Stimulated activated CD4-positive, alpha-beta T cell treated with anti-CD3 and anti-CD28 coated beads, Interleukin-15, amount 100 ng/mL, for 48 hours (primary cell): Measurements from ENCODE around the gene VSIG10L2.

ENCODE experiments used
- DNase-seq, 2 donors: peaks; one replicate each; pipeline ENCODE4 v3.0.0-alpha.2; 2020; ENCODE audit warnings: low read depth in 2 of 2

Gene VSIG10L2

DNA sequence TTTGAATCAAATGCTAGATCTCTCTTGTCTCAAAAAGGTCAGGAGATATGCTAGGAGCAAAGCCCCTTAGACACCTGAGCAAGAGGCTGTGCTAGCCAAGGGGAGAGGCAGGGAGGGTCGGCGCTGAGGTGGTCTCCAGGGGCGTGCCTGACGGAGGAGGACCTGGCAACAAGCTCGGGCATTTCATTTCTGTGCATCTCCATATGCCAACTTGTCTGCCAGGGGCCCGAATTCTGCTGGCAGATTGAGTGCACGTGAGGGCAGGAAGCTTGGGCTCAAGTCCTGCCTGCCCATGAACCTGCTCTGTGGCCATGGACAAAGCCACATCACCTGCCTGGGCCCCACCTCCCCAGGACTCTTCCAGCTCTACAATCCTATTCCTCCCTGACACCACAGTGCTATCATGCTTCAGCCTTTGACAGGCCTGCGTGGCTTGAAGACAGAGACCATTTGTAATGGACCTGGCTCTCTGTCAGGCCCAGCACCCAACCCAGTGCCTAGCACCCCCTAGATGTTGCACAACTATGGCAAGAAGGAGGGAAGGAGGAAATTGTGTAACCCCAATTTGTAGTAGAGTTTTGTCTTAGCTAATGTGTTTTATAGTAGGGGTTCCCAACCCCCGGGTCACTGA is 16.3 kb upstream of the VSIG10L2 start:
- DNase-seq = no peak

DNA sequence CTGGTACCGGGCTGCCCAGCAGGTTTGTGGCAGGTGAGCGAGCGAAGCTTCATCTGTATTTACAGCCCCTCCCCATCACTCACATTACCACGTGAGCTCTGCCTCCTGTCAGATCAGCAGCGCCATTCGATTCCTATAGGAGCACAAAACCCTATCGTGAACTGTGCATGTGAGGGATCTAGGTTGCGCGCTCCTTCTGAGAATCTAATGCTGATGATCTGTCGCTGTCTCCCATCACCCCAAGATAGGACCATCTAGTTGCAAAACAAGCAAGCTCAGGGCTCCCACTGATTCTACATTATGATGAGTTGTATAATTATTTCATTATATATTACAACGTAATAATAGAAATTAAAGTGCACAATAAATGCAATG is 15.8 kb upstream of the VSIG10L2 start:
- no peak for DNase-seq

DNA sequence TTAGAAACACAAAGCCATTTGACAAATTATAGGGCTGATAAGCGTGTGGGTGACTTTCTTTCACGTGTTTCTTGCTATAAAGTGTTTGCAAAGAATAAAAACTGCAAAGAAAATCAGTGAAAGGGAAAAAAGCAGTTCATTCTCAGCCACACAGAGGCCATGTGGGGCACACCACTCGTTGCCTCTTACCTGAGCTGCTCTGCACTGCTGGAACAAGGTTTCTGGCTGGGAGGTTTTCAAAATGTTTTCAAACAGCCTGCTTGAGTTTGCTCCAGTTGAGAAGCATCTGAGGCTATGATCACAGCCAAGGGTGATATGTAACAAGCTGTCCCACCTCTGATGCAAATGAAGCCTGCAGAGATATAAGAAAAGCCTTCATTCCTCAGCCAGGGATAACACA is 14.7 kb upstream of the VSIG10L2 start:
- DNase-seq = no peak

DNA sequence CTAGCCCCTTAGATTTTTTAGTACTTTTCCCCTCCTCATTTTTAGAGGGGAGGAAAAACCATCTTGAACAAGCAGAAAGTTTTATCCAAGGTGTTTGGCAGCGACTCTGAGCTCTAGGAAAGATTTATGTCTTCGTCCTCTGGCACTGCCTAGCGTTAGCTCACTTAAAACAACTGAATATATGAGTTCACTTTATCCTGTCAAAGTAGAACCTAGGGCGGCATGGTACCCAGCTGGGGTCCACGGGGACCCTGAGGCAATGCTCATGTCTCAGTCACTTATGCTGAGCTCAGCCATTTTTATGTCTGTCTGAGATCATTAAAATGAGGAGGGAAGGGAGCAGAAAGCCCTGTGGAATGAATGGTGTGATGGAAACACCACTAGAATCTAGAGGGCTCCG is 14.2 kb upstream of the VSIG10L2 start:
- no peak for DNase-seq

DNA sequence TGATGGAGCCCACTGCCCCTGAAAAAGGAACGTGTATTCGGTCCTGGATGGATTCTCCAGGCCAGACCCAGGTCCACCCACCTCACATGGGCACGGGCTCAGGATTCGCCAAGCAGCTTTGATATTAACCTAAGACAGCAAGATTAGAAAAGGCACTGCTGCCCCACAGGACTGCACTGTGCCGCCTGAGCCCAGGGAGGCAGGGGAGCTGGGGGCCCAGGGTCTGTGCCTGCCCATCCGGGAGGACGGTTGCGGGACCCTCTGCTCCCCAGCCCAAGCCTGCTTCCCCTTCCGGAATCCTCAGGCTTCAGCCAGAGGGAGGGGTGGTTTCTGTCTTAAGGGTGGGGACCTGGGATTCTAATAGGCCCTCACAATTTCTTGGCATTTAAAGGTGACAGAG is 13.5 kb upstream of the VSIG10L2 start:
- DNase-seq = no peak

DNA sequence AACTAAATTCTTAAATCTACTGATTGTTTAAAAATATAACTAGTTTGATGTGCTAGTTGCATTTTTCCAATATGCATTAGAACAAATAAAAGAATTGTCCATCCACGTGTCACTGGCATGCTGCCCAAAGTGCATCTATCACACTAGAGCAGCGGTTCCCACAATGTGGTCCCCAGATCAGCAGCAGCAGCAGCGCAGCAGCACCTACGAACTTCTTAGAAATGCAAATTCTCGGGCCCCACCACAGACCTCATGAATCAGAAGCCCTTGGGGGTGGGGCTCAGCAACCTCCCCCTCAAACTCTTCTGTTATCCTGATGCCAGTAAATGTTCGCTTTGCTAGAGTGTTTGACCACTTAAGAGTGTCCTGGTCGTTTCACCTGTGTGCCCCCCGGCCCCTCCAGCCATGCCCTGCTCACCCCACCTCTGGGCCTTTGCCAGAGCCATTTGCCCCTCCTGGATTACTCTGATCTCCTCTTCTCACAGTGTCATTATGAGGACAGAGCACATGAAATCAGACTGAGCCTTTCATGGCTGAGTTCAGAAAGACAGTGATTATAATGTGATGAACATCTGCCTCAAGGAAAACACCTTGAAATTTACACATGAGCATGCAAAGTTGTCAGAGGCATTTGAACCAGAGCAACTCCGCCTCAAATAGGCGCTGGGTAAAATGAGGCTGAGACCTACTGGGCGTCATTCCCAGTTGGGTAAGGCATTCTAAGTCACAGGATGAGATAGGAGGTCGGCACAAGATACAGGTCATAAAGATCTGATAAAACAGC is 12.6 kb upstream of the VSIG10L2 start:
- DNase-seq = no peak

DNA sequence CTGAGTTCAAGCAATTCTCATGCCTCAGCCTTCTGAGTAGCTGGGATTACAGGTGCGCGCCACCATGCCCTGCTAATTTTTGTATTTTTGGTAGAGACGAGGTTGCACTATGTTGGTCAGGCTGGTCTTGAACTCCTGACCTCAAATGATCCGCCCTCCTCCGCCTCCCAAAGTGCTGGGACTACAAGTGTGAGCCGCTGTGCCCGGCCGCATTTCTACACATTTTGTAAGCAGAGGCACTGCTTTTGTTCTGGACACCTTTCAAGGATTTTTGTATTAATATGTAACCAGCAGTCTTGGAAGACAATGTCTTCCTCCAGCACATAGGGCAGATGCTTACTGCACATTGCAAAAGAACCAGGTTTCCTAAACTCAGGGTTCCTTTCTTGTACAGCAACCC is 11.4 kb upstream of the VSIG10L2 start:
- DNase-seq = no peak

DNA sequence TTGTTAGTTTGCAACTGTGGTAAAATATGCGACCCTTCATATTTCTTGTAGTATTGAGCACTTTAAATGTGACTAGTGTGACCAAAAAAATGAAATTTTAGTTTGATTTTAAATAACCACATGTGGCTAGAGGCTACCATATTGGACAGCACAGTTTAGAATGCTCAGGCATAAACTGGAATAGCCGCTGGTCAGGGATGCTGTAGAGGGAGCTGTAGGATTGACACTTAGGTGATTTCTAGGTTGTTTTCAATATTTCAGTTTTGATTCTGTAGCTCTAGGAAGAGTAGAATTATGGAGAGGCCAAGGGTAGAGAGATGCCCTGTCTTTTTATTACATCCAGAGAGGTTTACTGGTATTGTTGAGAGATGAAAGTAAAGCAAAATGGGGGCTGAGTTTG is 10.8 kb upstream of the VSIG10L2 start:
- no peak for DNase-seq

DNA sequence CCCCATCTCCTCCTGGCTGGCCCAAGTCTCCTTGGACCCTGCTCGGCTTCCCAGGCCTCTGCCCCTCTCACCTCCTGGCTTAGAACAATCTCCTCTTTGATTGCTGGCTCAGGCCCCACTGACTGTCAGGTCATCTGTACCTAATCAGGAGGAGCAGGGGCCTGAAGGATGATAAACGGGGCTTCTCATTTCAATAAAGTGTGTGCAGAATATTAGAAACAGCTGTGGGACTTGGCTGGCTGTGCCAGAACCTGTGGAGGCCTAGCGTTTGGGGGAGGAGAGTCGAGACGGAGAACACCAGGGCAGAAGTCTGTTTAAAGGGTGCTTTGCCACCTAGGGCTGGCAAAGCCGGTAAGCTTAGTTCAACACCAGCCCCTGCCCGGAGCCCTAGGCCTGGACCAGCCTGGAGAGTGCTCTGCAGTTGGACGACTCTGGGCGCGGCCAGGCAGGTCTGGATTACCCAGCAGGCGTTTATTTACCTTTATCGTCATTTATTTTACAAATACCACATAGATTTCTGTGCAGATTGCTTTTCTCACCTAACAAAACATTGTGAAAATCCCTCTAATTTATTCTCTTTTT is 10.1 kb upstream of the VSIG10L2 start:
- DNase-seq = no peak

DNA sequence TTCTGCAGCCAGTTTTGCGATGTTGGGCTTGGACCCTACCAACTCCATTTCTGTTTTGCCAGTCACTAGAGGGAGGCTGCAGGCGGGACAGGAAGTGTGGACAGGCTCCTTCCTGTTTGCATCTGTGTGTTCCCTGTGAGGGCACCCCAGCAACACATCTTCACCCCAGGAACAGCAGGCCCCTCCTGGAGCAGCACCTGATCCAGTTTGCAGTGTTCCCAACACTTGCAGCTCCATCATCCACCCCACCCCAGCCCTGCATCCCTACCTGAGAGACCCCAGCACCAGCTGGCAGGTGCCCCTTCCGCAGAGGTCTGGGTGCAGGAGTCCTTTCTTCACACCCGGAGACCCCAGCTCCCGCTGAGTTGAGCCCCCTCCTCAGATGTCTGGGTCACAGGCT is 7.4 kb upstream of the VSIG10L2 start:
- no peak for DNase-seq

DNA sequence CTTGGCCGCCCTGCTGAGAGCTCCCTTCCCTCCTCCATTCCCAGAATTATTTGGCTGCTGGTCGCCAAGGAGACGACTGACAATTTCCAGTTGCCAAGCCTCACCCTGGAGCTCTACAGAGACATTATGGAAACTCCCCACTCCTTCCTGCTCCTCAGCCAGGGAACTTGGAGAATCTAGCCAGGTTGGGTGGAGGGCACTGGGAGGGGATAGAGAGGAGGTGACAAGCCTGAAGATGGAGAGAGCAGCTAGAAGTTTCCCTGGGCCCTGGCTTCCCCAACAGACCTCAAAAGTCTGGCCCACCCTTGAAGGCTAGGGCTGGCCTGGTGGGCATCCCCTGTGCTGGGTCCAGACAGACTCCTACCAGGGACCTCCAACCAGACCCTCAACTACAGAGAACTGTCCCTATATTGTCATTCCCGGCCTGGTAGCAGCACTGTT is 6.7 kb upstream of the VSIG10L2 start:
- no peak for DNase-seq

DNA sequence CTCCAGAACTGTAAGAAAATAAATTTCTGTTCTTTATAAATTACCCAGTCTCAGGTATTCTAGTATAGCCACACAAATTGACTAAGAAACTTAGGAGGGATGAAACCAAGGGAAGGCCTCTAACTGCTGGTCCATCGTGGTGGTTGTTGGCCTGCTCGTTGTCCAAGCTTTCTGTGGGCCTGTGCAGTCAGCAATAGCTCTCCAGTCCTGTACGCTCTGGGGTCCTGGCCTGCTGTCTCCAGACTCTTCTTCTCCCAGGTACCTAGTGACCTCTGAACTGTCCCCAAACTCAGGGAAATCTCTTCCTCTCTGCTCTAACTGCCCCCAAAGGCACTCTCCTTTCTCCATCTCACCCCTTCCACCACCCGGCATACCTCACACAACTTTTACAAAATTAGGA is 5.7 kb upstream of the VSIG10L2 start:
- no peak for DNase-seq

DNA sequence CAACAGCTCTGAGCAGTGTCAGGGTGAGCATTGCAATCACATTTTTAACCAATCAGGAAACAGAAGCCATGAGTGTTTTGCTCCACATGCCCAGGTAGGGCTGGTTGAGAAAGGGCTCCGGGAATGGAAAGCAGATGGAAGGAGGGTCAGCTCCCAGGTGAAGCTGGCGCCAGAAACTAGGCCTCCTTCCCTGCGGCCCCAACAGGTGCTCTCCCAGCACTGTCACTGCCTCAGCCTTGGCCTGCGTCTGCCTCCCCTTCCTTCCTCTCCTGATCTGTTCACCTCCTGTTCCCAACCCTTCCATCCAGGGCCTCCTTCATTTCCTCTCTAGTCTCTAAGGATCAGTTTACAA is 4.6 kb upstream of the VSIG10L2 start:
- no peak for DNase-seq

DNA sequence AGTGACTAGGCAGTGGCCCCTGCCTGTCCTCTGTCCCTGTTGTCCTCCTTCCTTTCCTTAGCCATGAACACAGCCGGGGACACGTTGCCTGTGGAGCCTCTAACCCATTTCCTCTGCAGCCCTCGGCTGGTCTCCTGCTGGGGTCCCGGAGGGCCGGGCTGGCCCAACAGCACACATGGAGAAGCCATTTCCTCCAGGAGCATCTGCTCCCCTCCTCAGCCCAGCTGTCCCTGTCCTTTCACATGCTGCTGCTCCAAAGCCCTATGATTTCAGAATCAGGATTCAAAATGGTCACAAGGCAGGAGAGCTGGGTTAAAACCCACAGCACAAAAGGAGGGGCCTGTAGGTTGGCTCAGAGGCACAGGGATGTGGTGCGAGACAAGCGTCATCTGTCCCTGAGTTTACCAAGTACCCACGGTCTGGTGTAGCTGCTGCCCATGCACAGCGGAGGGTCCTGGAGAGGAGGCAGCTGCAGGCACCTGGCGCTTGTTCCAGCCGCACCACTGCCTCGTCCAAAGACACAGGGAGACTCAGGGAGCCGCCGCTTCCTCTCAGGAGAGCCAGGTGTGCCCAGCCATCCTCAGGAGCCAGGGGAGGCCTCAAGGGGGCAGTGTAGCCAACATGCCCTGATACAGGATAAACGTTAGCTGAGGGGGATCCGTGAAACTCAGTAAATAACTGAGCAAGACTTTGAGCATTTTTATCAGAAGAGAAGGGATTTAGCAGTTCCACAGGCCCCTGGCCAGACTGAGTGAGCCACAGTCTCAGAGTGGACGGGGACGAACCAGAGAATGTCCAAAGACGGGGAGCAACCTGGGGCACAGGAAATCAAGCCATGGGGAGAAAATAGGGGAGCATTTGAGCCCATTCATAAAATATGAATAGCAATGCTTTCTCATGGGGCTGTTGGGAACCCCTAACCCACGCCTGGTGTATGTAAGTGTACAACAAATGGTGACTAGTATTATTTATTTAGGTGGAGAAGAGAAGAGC is 3.9 kb upstream of the VSIG10L2 start:
- peak; percentile 19 to 47 for DNase-seq

DNA sequence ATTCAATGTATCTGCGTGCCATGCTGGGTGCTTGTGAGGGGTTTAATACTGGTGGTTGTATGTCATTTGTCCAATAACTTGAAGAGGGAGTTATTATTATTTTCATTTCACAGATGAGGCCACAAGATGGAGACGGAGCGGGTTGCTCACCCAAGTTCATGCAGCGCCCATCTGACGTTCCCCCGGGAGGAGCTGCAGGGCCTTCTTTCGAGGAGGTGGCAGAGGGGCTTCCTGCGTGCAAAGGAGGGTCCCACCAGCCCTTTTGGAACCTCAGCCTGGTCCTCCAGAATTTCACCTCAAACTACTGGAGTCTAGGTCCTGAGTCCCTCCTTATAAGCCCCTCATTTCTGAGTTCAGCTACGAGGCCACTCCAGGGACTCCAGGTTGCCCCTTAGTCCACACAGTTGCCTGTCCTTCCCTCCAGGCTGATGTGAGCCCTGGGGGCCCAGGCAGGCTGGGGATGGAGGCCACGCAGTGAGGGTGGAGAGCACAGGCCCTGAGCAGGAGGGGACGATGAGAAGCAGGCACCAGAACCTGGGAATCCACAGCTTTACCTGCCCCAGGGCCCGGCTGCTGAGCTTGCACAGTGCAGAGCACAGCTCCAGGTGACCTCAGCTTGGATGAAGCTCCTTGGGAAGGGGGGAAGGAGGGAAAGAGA is 2.9 kb upstream of the VSIG10L2 start:
- no peak for DNase-seq

DNA sequence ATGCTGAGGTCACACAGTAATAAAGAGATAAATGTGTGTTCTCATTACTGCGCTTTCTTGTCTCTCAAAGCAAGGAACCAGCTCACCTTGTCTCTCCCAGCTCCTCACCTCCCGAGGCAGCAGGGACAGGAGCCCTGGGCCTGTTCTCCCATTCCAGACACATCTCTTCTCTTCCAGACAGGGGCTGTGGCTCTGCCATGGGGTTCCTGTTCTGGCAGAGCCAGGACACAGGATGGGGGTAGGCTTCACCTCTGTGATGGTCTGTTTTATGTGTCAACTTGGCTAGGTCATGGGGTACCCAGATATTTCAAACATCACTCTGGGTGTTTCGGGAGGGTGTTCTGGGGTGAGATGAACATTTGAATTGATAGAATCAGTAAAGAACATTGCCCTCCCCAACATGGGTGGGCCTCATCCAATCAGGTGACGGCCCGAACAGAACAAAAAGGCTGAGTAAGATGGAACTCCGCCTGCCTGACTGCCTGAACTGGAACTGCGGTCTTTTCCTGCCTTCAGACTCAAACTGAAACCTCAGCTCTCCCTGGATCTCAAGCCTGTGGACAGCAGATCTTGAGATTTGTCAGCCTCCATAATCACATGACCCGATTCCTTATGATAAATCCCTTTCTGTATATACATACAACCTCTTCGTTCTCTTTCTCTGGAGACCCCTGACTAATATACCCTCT is 2.0 kb upstream of the VSIG10L2 start:
- no peak for DNase-seq

DNA sequence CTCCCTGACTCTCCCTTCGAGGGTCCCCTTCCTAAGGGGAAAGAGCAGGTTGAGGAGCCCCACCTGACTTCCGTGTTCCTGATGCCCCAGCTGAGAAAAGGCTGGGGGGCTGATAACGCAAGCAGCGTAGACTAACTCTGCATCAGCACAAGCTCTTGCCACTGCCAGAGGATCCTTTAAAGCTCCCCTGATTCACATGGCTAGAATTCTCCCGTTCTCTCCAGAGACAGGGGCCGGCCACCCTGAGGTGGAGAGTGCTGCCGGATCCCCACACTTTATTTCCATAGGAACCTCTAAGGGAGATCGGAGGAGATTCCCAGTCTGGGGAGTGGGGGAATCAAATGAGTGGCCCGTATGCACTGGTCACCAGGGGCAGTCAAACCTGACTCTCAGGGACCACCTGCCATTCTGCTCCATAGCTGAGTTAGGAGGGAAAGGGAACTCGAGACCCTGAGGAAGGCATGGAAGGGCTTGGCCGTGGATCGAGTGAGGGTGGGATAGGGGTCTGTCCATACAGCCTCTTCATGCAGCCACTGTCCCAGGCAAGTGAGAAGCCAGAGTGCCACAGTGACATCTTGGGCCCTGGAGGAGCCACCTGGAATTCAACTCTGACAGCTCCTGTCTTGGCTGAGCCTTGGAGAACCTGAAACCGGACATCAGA is 1.4 kb upstream of the VSIG10L2 start:
- DNase-seq = no peak

DNA sequence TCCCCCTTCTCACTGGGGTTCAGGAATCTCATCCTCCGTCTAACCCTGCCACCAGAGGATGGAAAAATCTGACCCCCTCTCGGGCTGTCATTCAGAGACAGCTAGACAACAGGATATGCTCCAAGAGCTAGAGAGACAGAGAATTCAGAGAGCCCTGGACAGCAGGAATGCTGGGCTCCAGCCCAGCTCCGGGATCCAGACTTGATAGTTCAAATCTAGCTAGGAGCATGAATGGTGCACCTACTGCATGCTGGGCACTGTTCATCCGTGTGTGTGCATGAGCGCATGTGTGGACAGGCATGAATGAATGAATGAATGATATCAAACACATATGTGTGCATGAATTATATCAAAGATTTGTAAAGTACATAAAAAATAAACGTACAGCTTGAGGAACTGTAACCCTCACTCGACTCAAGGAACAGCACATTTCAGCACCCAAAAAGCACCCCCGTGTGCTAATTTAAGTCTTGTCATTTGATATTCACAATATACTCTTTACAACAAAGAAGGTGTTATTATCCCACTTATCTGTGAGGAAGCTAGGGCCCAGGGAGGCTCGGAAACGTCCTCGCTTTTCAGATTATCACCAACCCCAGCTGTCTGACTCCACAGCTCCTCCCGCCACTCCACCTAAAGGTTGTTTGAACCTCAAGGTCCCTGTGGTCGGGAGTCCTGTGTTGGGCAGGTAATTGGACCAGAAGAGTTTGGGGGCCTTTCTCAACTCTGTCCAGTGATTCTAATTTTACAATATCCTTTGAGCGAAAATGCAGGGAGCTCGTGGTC is 640 bp upstream of the VSIG10L2 start:
- DNase-seq = no peak

DNA sequence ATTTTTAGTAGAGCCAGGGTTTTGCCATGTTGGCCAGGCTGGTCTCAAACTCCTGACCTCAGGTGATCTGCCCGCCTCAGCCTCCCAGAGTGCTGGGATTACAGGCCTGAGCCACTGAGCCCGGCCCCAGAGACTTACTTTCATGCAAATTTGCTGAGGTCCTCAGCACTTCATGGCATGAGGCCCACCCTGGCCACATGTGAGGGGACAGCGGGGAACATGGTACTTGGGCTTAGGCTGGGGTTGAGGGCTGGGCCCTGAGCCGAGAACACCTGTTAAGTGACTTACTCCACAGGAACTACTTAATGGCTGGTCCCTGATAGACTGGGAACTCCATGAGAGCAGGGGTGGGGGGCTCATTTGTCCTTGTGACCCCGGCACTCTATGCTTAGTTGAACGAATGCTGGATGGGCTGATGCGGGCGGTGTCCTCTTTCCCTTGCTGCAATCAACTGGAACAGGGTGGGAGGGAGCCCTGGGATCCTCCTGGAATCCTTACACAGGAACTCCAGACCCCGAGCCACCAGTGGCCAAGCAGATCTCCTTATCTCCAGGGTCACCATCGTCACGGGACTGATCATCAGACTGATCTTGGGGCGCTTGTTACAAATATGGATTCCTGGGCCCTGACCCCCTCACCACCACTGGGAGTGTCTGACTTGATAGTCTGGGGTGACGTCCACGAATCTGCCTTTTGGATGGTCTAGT is 1.0 kb downstream of the VSIG10L2 start:
- DNase-seq = no peak
